Panc1 (cell line): ENCODE measurements around the gene KRTAP10-2. TPM values are rescaled to one million over a fixed set of nuclear protein-coding genes. Genes with fewer than 3 reads are reported as not detected.

Source experiments
- ATAC-seq: fragments of 200-7000 bp; cut with Tn5 transposase; 2 replicates; pipeline ENCODE4 v1.9.1; 2020; ENCODE audit warnings: mild to moderate bottlenecking, moderate library complexity
- BruUV-seq: library from RNA; stranded (reverse); fragments of 400-500 nt; replicated peaks from 2 replicates; lab custom pipeline; 2021; lab: Mats Ljungman, UMichigan
- CTCF ChIA-PET: fragments of 300-600 bp; sonication (Branson Sonifier 250); formaldehyde crosslinking; loops from one replicate; lab custom pipeline; 2022; ENCODE audit warnings: antibody characterized with exemption; lab: Charles Lee
- POLR2A ChIA-PET: fragments of 300-600 bp; sonication (Branson Sonifier 250); formaldehyde crosslinking; loops from one replicate; lab custom pipeline; 2022; ENCODE audit warnings: antibody characterized with exemption; lab: Charles Lee
- DNase-seq: peaks from one replicate; pipeline ENCODE4 v3.0.0-alpha.2; 2010; ENCODE audit warnings: low read depth, low spot score
- H3K27ac ChIP-seq: 2 replicates; pipeline ENCODE4 v1.5.1; 2011; ENCODE audit warnings: mild to moderate bottlenecking, low read length, inconsistent platforms
- H3K27me3 ChIP-seq: fragments of 200-500 bp; sonication (Bioruptor generic); 2 replicates; pipeline ENCODE4 v1.6.0; 2014; ENCODE audit warnings: low read length, inconsistent platforms; ENCODE audit not compliant: control insufficient read depth, insufficient read depth
- H3K36me3 ChIP-seq: fragments of 200-500 bp; sonication (Bioruptor generic); 2 replicates; pipeline ENCODE4 v1.5.1; 2014; ENCODE audit warnings: inconsistent platforms, mild to moderate bottlenecking, low read length, moderate library complexity; ENCODE audit not compliant: control insufficient read depth, insufficient read depth
- H3K4me1 ChIP-seq: 2 replicates; pipeline ENCODE4 v1.5.1; 2011; ENCODE audit warnings: inconsistent platforms, mild to moderate bottlenecking, low read length, moderate library complexity; ENCODE audit not compliant: control insufficient read depth, insufficient read depth
- H3K4me3 ChIP-seq, 2 experiments: 2 replicates each; pipeline ENCODE4 v1.5.1; 2011 to 2012; ENCODE audit warnings: low read depth in 2 of 2, low read length in 2 of 2, mild to moderate bottlenecking in 2 of 2, inconsistent platforms in 1 of 2, moderate library complexity in 1 of 2
- H3K9me3 ChIP-seq: fragments of 200-500 bp; sonication (Bioruptor generic); 2 replicates; pipeline ENCODE4 v1.5.1; 2014; ENCODE audit warnings: low read depth, mild to moderate bottlenecking, inconsistent platforms, low read length, moderate library complexity; ENCODE audit not compliant: control insufficient read depth, insufficient read depth
- CTCF ChIP-seq: fragments of 450-650 bp; IDR thresholded peaks from 2 replicates; pipeline ENCODE4 v1.5.1; 2017; ENCODE audit warnings: mild to moderate bottlenecking
- POLR2AphosphoS5 ChIP-seq: IDR thresholded peaks from 2 replicates; pipeline ENCODE4 v1.6.1; 2012; ENCODE audit warnings: mild to moderate bottlenecking, low read depth, low read length, moderate library complexity
- REST ChIP-seq, 2 experiments: IDR thresholded peaks; 2 replicates each; pipeline ENCODE4 v1.6.1; 2011 to 2012; ENCODE audit warnings: low read depth in 2 of 2, control low read depth in 1 of 2, low read length in 1 of 2, mild to moderate bottlenecking in 1 of 2, moderate library complexity in 1 of 2; ENCODE audit not compliant: insufficient read depth in 1 of 2
- SIN3A ChIP-seq: IDR thresholded peaks from 2 replicates; pipeline ENCODE4 v1.6.1; 2012; ENCODE audit warnings: low read depth, mild to moderate bottlenecking, low read length, moderate library complexity, borderline replicate concordance; ENCODE audit not compliant: insufficient read depth
- TCF7L2 ChIP-seq: IDR thresholded peaks from 2 replicates; pipeline ENCODE4 v1.6.1; 2011; ENCODE audit warnings: mild to moderate bottlenecking, low read depth, low read length, inconsistent platforms
- in situ Hi-C: cut with HindIII; loops from 2 replicates; pipeline ENCODE4 v1.10.0; 2016; ENCODE audit warnings: low sequenced_read_pairs, low pct_unique_long_range_greater_than_20kb
- intact Hi-C: fragments of 100-400 bp; cut with micrococcal nuclease; formaldehyde crosslinking; loops from one replicate; pipeline ENCODE4 v1.10.0; 2022; ENCODE audit not compliant: unreplicated experiment
- total RNA-seq: library from RNA; stranded (reverse); gene quantifications from one replicate; pipeline ENCODE4 v1.2.1, GENCODE V29; 2021; ENCODE audit not compliant: unreplicated experiment

Gene KRTAP10-2
- total RNA-seq, 1 experiment from 2014 or later, result not detected

- intact Hi-C loops, result no loop called here
Observed at GRCh38 chr21:44564886-44565598, 13.7 kb upstream of the KRTAP10-2 start.

GRCh38 chr21:44564099-44564498 is 12.8 kb upstream of the KRTAP10-2 start:
- Histone ChIP-seq H3K4me1 (no peaks in the 10 kb centered on the region), H3K9me3 (no peaks in the 10 kb centered on the region), H3K27me3 (no peaks in the 10 kb centered on the region), H3K36me3 (no peaks in the 10 kb centered on the region), H3K27ac (no peak overlapping the region), H3K4me3 (no peak overlapping the region)
- TF ChIP-seq POLR2AphosphoS5 (no peak), REST (IDR thresholded peaks at IDR 0.05; ENCODE audit: insufficient read depth in 1 of 2, low read depth in 2 of 2, low read length in 1 of 2) (no peak), TCF7L2 (no peak)
- in situ Hi-C loops (no loop called here), intact Hi-C loops (no loop called here)
- ATAC-seq (no peak), DNase-seq (no peak)
- BruUV-seq, result no TSS peak
- CTCF ChIA-PET, result no interaction called here
- POLR2A ChIA-PET, result interaction anchor here (0.6 kb wide), 1 partner anchor 635 kb away, joined by 3 read pairs; no protein-coding TSS in a partner anchor

More at GRCh38 chr21:44564886-44565598, 13.7 kb upstream of the KRTAP10-2 start:
- in situ Hi-C loops, result no loop called here
- H3K27ac ChIP-seq, result no peak overlapping the region
- no peak overlapping the region for H3K4me3 ChIP-seq
- POLR2A ChIA-PET, result no interaction called here
- TF ChIP-seq CTCF, result no peak
- TF ChIP-seq POLR2AphosphoS5, result no peak
- TF ChIP-seq REST (IDR thresholded peaks at IDR 0.05; ENCODE audit: insufficient read depth in 1 of 2, low read depth in 2 of 2, low read length in 1 of 2), result no peak
- TF ChIP-seq SIN3A, result no peak
- TF ChIP-seq TCF7L2, result no peak
- H3K27me3 ChIP-seq, result no peaks in the 10 kb centered on the region
- CTCF ChIA-PET, result no interaction called here
- no peaks in the 10 kb centered on the region for H3K9me3 ChIP-seq
- H3K4me1 ChIP-seq, result no peaks in the 10 kb centered on the region
- ATAC-seq, result no peak
- H3K36me3 ChIP-seq, result no peaks in the 10 kb centered on the region
- BruUV-seq, result no TSS peak
- DNase-seq, result no peak
